Caki2 (cell line): ENCODE data around the gene CA9. TPM values are rescaled to one million over a fixed set of nuclear protein-coding genes. Genes with fewer than 3 reads are reported as not detected.

Experiments
- DNase-seq: peaks from one replicate; pipeline ENCODE4 v3.0.0-alpha.2; 2015; ENCODE audit warnings: low read depth
- in situ Hi-C: cut with HindIII; loops from 2 replicates; pipeline ENCODE4 v1.10.0; 2016; ENCODE audit warnings: low sequenced_read_pairs, low pct_unique_long_range_greater_than_20kb, mixed read lengths
- total RNA-seq: library from RNA; depleted of rRNA; stranded (reverse); fragments of >200 nt; shearing (Covaris generic); gene quantifications from 2 replicates; pipeline ENCODE4 v1.2.3, GENCODE V29; 2014; ENCODE audit warnings: low replicate concordance

The CA9 gene
- total RNA-seq, 1 experiment from 2014 or later = 0.30 TPM

GRCh38 chr9:35649431-35650340 is 24.0 kb upstream of the CA9 start:
- in situ Hi-C loops = no loop called here
- DNase-seq = no peak

GRCh38 chr9:35650341-35651158 is 23.2 kb upstream of the CA9 start, which contains the start of gene SIT1:
TSS of gene SIT1 (minus strand) at chr9:35650931. CDS start at chr9:35650853, 78 bp downstream.
- DNase-seq = no peak
- in situ Hi-C loops = no loop called here

- in situ Hi-C loops = no loop called here
- DNase-seq = no peak
Measured at GRCh38 chr9:35651956-35652828, 21.5 kb upstream of the CA9 start.

- in situ Hi-C loops = no loop called here
- DNase-seq = no peak
Measured at GRCh38 chr9:35652829-35653209, 20.9 kb upstream of the CA9 start.

GRCh38 chr9:35653611-35654010 is 20.1 kb upstream of the CA9 start:
- in situ Hi-C loops = no loop called here
- no peak for DNase-seq

- no peak for DNase-seq
- in situ Hi-C loops = no loop called here
Measured at GRCh38 chr9:35656348-35656747, 17.4 kb upstream of the CA9 start.

GRCh38 chr9:35656831-35657545 is 16.7 kb upstream of the CA9 start:
- no peak for DNase-seq
- in situ Hi-C loops = no loop called here

GRCh38 chr9:35657546-35658136 is 16.1 kb upstream of the CA9 start, which contains the start of gene RMRP:
TSS of gene RMRP (minus strand) at chr9:35658019.
- in situ Hi-C loops = no loop called here
- peak; percentile 96 for DNase-seq

GRCh38 chr9:35658137-35658967 is 15.4 kb upstream of the CA9 start, which contains the start of gene CCDC107:
TSS of gene CCDC107 (plus strand) at chr9:35658292. CDS start at chr9:35658380, 88 bp downstream.
- in situ Hi-C loops = no loop called here
- peak; percentile 79 for DNase-seq

GRCh38 chr9:35658968-35659220 is 14.8 kb upstream of the CA9 start:
- in situ Hi-C loops = no loop called here
- no peak for DNase-seq

- no peak for DNase-seq
- in situ Hi-C loops = no loop called here
Measured at GRCh38 chr9:35659340-35659739, 14.4 kb upstream of the CA9 start.

GRCh38 chr9:35660966-35661415 is 12.7 kb upstream of the CA9 start:
- DNase-seq = peak; percentile 29
- in situ Hi-C loops = no loop called here

- in situ Hi-C loops = no loop called here
- no peak for DNase-seq
Measured at GRCh38 chr9:35661756-35662350, 11.9 kb upstream of the CA9 start.

GRCh38 chr9:35662437-35662836 is 11.3 kb upstream of the CA9 start:
- in situ Hi-C loops = no loop called here
- no peak for DNase-seq

- in situ Hi-C loops = no loop called here
- peak; percentile 78 for DNase-seq
Measured at GRCh38 chr9:35664531-35665470, 8.9 kb upstream of the CA9 start, which contains the start of gene ARHGEF39. TSS of gene ARHGEF39 (minus strand) at chr9:35665195. CDS start at chr9:35665169, 26 bp downstream.
